Measurements from ENCODE around the gene TBC1D1.
"Not testable (repeated sequence)": the region's sequence is repeated elsewhere in the genome, so short reads cannot be mapped to it uniquely, and the experiment has no call there.

TBC1D1 gene

DNA sequence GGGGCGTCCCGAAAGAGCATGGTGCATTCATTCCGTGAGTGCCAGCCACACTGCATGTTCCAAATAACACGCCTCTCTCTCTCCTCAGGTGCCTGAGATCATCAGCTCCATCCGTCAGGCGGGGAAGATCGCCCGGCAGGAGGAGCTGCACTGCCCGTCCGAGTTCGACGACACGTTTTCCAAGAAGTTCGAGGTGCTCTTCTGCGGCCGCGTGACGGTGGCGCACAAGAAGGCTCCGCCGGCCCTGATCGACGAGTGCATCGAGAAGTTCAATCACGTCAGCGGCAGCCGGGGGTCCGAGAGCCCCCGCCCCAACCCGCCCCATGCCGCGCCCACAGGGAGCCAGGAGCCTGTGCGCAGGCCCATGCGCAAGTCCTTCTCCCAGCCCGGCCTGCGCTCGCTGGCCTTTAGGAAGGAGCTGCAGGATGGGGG, 123.6 kb downstream of the TBC1D1 start:
- DNase-seq (ENCODE audit: low read depth), result no peak

DNA sequence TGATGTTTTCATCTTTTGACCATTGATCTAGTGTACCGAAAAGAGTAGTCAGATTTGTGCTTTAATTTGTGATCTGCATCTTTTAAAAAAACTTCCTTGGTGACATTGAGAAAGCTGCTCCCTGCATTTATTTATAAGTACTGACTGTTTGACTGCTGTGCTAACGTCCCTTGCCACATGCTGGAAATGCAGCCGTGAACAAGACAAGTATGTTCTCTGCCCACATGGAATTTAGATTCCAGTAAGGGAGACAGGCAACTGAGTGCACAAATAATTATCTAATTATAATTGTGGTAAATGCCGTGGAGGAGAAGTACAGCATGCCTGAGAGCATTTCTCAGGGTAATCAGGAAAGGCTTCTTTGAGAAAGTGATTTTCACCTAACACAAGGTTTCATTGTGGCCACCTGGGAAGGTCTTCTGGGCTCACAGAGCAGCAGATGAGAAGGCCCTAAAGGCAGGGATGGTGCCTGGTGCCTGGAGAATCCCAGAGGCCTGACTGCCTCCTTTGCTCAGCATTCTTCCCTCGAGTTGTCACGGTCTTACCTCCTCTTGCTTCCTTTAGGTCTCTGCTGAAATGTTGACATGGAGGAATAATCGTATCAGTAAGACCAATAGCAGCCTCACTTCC, 125.1 kb downstream of the TBC1D1 start:
- no peak for DNase-seq (ENCODE audit: low read depth)

DNA sequence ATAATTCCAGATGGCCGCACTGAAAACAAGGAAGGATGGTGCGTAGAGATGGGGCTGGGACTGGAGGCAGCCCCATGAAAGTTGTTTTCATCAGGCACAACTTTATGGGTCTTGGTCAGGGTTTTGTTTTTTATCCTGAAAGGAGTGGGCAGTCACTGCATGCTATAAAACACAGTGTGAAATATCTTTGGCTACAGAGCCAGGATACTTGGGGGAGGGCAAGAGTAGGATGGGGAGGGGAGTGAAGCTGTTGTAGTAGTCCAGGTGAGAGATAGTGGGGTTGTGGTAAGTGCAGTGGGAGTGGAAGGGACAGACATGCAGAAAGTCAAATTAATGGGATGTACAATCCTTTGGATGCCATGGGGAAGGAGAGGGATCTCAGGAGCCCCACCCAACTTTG, 125.8 kb downstream of the TBC1D1 start:
- DNase-seq (ENCODE audit: low read depth), result no peak

DNA sequence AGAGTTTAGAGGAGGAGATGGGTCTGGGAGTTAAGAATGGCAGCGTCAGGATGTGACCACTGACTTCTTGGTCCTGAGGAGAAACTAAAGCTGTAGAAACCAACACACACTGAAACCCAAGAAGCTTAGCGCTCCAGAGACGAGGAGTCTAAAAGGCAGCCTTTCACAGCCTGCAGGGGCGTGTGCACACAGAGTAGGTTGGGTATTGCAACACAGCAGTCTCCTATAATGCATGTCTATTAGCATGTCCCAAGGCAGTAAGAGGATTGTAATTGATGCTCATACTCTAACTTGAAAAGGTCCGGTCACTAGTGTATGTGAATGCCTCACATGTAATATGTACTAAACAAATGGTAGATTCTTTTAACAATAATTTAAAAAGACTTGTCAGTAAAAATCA, 126.7 kb downstream of the TBC1D1 start:
- DNase-seq (ENCODE audit: low read depth), result no peak

DNA sequence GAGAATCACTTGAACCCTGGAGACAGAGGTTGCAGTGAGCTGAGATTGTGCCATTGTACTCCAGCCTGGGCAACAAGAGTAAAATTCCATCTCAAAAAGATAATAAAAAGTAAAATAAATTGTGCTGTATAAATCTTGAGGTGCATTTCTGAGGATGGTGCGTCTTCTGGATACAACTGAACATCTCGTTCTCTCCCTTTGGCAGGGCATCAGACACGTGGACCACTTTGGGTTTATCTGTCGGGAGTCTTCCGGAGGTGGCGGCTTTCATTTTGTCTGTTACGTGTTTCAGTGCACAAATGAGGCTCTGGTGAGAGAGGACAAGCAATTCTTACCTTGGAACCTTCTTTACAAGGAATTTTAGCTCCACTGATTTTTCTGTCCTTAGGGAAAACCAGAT, 129.5 kb downstream of the TBC1D1 start:
- DNase-seq (ENCODE audit: low read depth), result no peak

- DNase-seq (ENCODE audit: low read depth), result not testable (repeated sequence)
Measured at GRCh38 chr4:38020961-38021360, 130.1 kb downstream of the TBC1D1 start.

DNA sequence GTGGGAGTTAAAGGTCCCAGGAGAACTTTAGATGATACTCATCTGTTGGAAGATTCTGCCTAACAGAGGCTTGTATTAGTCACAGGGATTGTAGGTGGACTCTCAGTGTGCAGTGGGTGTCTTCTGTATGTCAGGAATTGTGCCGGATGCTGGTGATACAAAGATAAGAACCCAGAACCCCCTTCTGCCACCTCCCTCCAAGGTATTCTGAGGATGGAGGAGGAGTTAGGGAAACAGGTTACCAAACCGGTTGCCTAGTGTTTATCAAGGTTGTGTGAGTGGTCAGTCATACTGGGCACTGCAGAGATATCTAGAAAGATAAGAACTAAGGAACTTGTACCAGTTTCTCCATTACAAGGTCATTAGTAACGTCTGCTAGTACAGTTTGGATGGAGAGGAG, 130.9 kb downstream of the TBC1D1 start:
- DNase-seq (ENCODE audit: low read depth), result no peak

DNA sequence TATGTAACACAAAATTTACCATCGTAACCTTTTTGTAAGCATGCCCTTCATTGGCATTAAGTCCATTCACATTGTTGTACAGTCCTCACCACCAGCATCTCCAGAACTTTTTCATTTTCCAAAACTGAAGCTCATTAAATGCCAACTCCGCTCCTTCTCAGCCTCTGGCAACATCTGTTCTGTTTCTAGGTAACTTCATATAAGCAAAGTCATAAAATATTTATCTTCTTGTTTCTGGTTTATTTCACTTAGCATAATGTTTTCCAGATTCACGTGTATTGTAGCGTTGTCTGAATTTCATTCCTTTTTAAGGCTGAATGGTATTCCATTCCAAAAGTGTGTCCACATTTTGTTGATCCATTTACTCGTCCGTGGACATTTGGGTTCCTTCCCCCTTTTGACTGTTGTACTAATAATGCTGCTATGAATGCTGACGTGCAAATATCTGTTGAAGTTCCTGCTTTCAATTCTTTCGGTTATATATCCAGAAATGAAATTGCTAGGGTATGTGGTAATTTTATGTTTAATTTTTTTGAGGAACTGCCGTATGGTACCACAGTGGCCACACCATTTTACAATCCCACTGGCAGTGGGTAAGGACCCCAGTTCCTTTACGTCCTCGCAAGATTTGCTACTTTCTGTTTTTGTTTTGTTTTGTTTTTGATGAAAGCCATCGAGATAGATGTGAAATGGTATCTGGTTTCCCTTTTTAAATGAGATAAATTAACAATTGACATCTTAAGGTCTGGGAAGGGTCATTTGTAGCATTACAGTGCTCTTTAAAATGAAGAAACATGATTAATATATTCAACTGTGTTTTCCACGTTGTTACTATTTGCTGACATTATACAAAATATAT, 132.7 kb downstream of the TBC1D1 start:
- DNase-seq (ENCODE audit: low read depth), result no peak

DNA sequence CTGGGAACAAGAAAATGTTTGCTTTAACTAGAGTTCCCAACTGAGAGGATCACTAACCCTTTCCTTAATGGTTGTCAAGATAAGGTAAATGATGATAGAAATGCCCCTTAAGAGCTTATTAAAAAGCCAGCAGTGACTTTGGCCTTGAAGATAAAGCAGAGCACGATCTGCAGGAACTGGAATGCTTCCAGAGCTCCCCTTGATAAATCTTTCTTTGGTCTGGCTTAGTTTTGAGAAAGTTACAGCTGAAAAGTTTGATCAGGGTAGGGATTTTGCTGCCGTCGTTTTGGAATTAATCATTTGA, 133.3 kb downstream of the TBC1D1 start:
- no peak for DNase-seq (ENCODE audit: low read depth)

DNA sequence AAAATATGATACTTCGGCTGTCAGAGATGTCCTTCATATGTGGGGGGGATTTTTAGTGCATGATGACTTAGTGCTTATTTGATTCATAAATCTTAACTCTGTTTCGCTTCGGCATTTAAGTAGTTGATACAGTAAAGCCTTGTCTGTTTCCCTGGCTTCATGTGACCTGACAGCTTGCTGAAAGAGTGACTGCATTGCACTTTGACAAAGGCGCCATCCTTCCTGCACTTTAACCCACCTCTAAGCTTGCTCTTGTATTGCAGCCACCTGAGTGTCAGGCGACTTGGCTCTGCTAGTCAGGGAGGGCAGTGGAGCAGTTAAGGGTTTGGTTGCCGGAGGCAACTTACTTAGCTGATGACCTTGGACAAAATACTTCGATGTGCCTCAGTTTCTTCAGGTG, 134.8 kb downstream of the TBC1D1 start:
- DNase-seq (ENCODE audit: low read depth), result no peak

- no peak for DNase-seq (ENCODE audit: low read depth)
Measured at GRCh38 chr4:38026158-38026740, 135.4 kb downstream of the TBC1D1 start.

GRCh38 chr4:38030023-38030422, 139.1 kb downstream of the TBC1D1 start:
- no peak for DNase-seq (ENCODE audit: low read depth)

DNA sequence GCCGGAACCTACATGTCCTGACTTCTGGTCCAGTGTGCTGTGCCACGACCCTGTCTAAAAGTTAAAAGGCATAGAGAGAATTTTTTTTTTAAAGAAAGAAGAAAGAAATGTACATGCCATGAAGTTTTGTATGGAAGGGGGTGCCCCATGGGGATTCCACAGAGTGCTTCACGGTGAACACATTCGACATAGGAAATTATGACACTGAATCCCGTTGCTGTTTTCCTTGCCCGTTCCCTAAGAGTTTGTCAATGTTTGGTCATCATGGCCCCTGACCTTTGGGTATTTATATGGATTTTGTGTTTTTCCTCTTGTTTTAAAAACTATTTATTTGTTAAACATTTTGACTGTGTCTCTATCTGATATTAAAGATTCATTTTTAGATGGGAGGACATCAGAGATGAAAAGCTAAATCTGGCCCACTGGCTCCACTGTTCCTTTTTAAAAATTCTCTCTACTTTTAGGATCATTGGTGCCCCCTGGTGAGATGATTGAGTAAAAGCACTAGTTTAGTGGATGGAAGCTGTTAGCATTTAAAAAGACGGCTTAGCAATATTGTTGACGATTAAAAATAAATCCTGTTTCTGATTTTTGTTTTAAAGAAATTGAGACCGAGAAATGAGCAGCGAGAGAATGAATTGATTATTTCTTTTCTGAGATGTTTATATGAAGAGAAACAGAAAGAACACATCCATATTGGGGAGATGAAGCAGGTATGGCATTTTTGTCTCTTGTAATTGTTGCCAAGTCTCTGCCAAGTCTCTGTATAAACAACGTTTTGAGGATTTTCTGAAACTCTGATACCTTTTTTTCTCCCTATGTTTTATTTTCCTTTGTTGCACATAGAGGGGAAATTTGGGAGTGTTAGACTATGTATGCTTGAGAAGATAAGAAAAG, 144.3 kb downstream of the TBC1D1 start:
- no peak for DNase-seq (ENCODE audit: low read depth)

- no peak for DNase-seq (ENCODE audit: low read depth)
Measured at GRCh38 chr4:38036548-38036947, 145.7 kb downstream of the TBC1D1 start.

GRCh38 chr4:38037612-38038011, 146.7 kb downstream of the TBC1D1 start:
- DNase-seq (ENCODE audit: low read depth), result no peak

- DNase-seq (ENCODE audit: low read depth), result no peak
Measured at GRCh38 chr4:38040619-38041018, 149.7 kb downstream of the TBC1D1 start.

GRCh38 chr4:38044060-38044459, 153.2 kb downstream of the TBC1D1 start:
- DNase-seq (ENCODE audit: low read depth), result no peak

- DNase-seq (ENCODE audit: low read depth), result no peak
Measured at GRCh38 chr4:38045289-38045988, 154.6 kb downstream of the TBC1D1 start.

GRCh38 chr4:38046727-38047489, 156.0 kb downstream of the TBC1D1 start:
- DNase-seq (ENCODE audit: low read depth), result no peak

GRCh38 chr4:38049545-38050170, 158.8 kb downstream of the TBC1D1 start:
- DNase-seq (ENCODE audit: low read depth), result no peak

Data from stimulated activated CD8-positive, alpha-beta memory T cell treated with anti-CD3 and anti-CD28 coated beads, Interleukin-15, amount 100 ng/mL, for 24 hours (primary cell).